ENCODE measurements around the gene SAP30BP. TPM values are rescaled to one million over a fixed set of nuclear protein-coding genes. Genes with fewer than 3 reads are reported as not detected.

Gene SAP30BP
- polyA plus RNA-seq, 1 donor (not counting 4 experiments of a cell fraction or from before 2014, with no cell fraction given) = 99.0 TPM

GRCh38 chr17:75750661-75751423 lies 83.7 kb downstream of the SAP30BP start:
- Histone ChIP-seq H3K4me2 (ENCODE audit: control insufficient read depth, extremely low read depth, insufficient read depth, low read depth, low read length) (no peak overlapping the region), H3K79me2 (ENCODE audit: control insufficient read depth, insufficient read depth, low read length) (peaks cover 23% of the 10 kb centered on the region), H4K20me1 (ENCODE audit: control insufficient read depth, extremely low read depth, insufficient read depth, low read length) (peaks cover 79% of the 10 kb centered on the region), H3K4me1 (ENCODE audit: control insufficient read depth, extremely low read depth, insufficient read depth, low read length) (no peaks in the 10 kb centered on the region), H3K9me3 (ENCODE audit: control insufficient read depth, low read depth, low read length) (no peaks in the 10 kb centered on the region), H3K4me3 (ENCODE audit: control insufficient read depth in 2 of 3, extremely low read depth in 1 of 3, insufficient read depth in 2 of 3, low read depth in 1 of 3, low read length in 3 of 3) (no peak overlapping the region), H3K36me3 (ENCODE audit: control insufficient read depth in 2 of 2, extremely low read depth in 1 of 2, insufficient read depth in 2 of 2, low read length in 2 of 2) (peaks cover 55 to 79% of the 10 kb centered on the region in 2 experiments), H3K9me1 (ENCODE audit: control insufficient read depth, extremely low read depth, insufficient read depth, low read length) (no peaks in the 10 kb centered on the region), H3K27ac (ENCODE audit: control insufficient read depth, insufficient read depth, low read length) (no peak overlapping the region), H3K27me3 (ENCODE audit: control insufficient read depth, extremely low read depth, insufficient read depth, low read length) (no peaks in the 10 kb centered on the region), H3K9ac (ENCODE audit: control insufficient read depth, extremely low read depth, insufficient read depth, low read length) (no peak overlapping the region), H2AFZ (ENCODE audit: control insufficient read depth, low read length) (no peak overlapping the region)
- dilution Hi-C loops (cut with MboI; ENCODE audit: extremely low pct_ligation_motif_present, low sequenced_read_pairs) = no loop called here
- no peak for TF ChIP-seq EZH2 (IDR thresholded peaks at IDR 0.05; ENCODE audit: low read length)
- TF ChIP-seq, protein P1, sequence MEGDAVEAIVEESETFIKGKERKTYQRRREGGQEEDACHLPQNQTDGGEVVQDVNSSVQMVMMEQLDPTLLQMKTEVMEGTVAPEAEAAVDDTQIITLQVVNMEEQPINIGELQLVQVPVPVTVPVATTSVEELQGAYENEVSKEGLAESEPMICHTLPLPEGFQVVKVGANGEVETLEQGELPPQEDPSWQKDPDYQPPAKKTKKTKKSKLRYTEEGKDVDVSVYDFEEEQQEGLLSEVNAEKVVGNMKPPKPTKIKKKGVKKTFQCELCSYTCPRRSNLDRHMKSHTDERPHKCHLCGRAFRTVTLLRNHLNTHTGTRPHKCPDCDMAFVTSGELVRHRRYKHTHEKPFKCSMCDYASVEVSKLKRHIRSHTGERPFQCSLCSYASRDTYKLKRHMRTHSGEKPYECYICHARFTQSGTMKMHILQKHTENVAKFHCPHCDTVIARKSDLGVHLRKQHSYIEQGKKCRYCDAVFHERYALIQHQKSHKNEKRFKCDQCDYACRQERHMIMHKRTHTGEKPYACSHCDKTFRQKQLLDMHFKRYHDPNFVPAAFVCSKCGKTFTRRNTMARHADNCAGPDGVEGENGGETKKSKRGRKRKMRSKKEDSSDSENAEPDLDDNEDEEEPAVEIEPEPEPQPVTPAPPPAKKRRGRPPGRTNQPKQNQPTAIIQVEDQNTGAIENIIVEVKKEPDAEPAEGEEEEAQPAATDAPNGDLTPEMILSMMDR (optimal IDR thresholded peaks at IDR 0.05 in 1 of 3, IDR thresholded peaks at IDR 0.05 in 1 of 3, conservative IDR thresholded peaks at IDR 0.05 in 1 of 3; ENCODE audit: extremely low read depth in 1 of 3, insufficient read depth in 2 of 3, low read length in 3 of 3) = no peak
- DNase-seq (ENCODE audit: low read depth, low spot score) = no peak
- FAIRE-seq = no peak

DNA sequence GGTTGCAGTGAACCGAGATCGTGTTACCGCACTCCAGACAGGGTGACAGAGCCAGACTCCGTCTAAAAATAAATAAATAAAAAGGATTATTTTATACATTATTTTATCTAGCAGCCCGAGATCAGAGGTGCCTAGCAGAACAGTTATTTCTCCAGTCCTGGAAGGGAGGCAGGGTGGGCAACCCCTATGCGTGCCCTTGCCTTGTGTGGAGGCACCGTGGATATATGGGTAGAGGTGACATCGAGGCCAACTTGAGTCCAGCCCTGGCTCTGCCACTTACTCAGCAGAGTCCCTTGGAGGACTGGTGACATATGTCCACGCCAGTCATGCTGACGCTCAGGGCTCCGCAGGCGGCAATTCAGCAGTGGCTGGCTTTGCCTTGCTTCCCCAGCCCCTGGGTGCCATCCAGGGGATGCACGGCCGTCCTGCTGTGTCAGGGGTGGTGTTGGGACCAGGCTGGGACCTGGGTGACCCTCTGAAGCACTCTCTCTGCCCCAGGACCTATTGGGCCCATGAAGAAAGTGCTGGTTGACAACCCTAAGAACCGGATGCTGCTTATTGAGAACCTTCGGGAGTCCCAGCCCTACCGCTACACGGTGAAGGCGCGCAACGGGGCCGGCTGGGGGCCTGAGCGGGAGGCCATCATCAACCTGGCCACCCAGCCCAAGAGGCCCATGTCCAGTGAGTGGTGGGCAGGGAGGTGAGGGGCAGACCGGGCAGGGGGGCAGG lies 84.7 kb downstream of the SAP30BP start:
- dilution Hi-C loops (cut with MboI; ENCODE audit: extremely low pct_ligation_motif_present, low sequenced_read_pairs) = no loop called here
- Histone ChIP-seq H4K20me1 (ENCODE audit: control insufficient read depth, extremely low read depth, insufficient read depth, low read length) (peaks cover 83% of the 10 kb centered on the region), H3K4me1 (ENCODE audit: control insufficient read depth, extremely low read depth, insufficient read depth, low read length) (no peaks in the 10 kb centered on the region), H2AFZ (ENCODE audit: control insufficient read depth, low read length) (no peak overlapping the region), H3K4me3 (ENCODE audit: control insufficient read depth in 2 of 3, extremely low read depth in 1 of 3, insufficient read depth in 2 of 3, low read depth in 1 of 3, low read length in 3 of 3) (no peak overlapping the region), H3K9ac (ENCODE audit: control insufficient read depth, extremely low read depth, insufficient read depth, low read length) (no peak overlapping the region), H3K9me1 (ENCODE audit: control insufficient read depth, extremely low read depth, insufficient read depth, low read length) (no peaks in the 10 kb centered on the region), H3K79me2 (ENCODE audit: control insufficient read depth, insufficient read depth, low read length) (peaks cover 21% of the 10 kb centered on the region), H3K4me2 (ENCODE audit: control insufficient read depth, extremely low read depth, insufficient read depth, low read depth, low read length) (no peak overlapping the region), H3K27ac (ENCODE audit: control insufficient read depth, insufficient read depth, low read length) (no peak overlapping the region), H3K27me3 (ENCODE audit: control insufficient read depth, extremely low read depth, insufficient read depth, low read length) (no peaks in the 10 kb centered on the region), H3K9me3 (ENCODE audit: control insufficient read depth, low read depth, low read length) (no peaks in the 10 kb centered on the region), H3K36me3 (ENCODE audit: control insufficient read depth in 2 of 2, extremely low read depth in 1 of 2, insufficient read depth in 2 of 2, low read length in 2 of 2) (peaks cover 61 to 86% of the 10 kb centered on the region in 2 experiments)
- FAIRE-seq (no peak), DNase-seq (ENCODE audit: low read depth, low spot score) (no peak)
- TF ChIP-seq, protein P1 (optimal IDR thresholded peaks at IDR 0.05 in 1 of 3, IDR thresholded peaks at IDR 0.05 in 1 of 3, conservative IDR thresholded peaks at IDR 0.05 in 1 of 3; ENCODE audit: extremely low read depth in 1 of 3, insufficient read depth in 2 of 3, low read length in 3 of 3) = no peak
- no peak for TF ChIP-seq EZH2 (IDR thresholded peaks at IDR 0.05; ENCODE audit: low read length)

Data from keratinocyte (primary cell).